Vagina (tissue), 2 donors: ENCODE results near the gene USP2. TPM values are rescaled to one million over a fixed set of nuclear protein-coding genes. Genes with fewer than 3 reads are reported as not detected.
A peak's percentile ranks its signal among the peaks of the same experiment; 100 is the strongest.

Source experiments
- DNase-seq, 2 donors: peaks; one replicate each; pipeline ENCODE4 v3.0.0-alpha.2; 2017; ENCODE audit errors: extremely low spot score in 2 of 2
- H3K27ac ChIP-seq: fragments of 200-600 bp; sonication (generic); one replicate; pipeline ENCODE4 v1.5.1; 2019
- H3K27me3 ChIP-seq: fragments of 200-600 bp; sonication (generic); one replicate; pipeline ENCODE4 v1.5.1; 2019
- H3K36me3 ChIP-seq, 2 donors: fragments of 200-600 bp; sonication (generic); one replicate each; pipeline ENCODE4 v1.5.1; 2017 to 2019
- H3K4me1 ChIP-seq: fragments of 200-600 bp; sonication (generic); one replicate; pipeline ENCODE4 v1.5.1; 2019
- H3K4me3 ChIP-seq, 2 donors: fragments of 200-600 bp; sonication (generic); 1 replicate in 1 of 2; 2 replicates in 1 of 2; pipeline ENCODE4 v1.5.1; 2016 to 2019
- H3K9me3 ChIP-seq: fragments of 200-600 bp; sonication (generic); one replicate; pipeline ENCODE4 v1.5.1; 2019
- CTCF ChIP-seq, 3 experiments: fragments of 450-650 bp in 2 of 3; fragments of 200-600 bp in 1 of 3; sonication (generic) in 1 of 3; IDR thresholded peaks; one replicate each; pipeline ENCODE4 v1.5.1; 2017 to 2019; ENCODE audit warnings: antibody characterized with exemption in 3 of 3, mild to moderate bottlenecking in 2 of 3, moderate library complexity in 2 of 3
- POLR2A ChIP-seq, 2 donors: fragments of 450-650 bp; IDR thresholded peaks; one replicate each; pipeline ENCODE4 v1.6.1; 2017; ENCODE audit warnings: antibody characterized with exemption in 2 of 2, mild to moderate bottlenecking in 2 of 2, moderate library complexity in 2 of 2
- POLR2AphosphoS5 ChIP-seq, 2 donors: sonication (generic); formaldehyde crosslinking; IDR thresholded peaks; one replicate each; pipeline ENCODE4 v1.9.0; 2017; ENCODE audit warnings: antibody characterized with exemption in 2 of 2, mild to moderate bottlenecking in 2 of 2, low read depth in 1 of 2; ENCODE audit not compliant: insufficient read depth in 1 of 2
- intact Hi-C: fragments of 100-400 bp; cut with DNase I; formaldehyde crosslinking; loops from one replicate; pipeline ENCODE4 v1.15.1; 2023
- total RNA-seq: library from RNA; depleted of rRNA; stranded (reverse); fragments of >200 nt; gene quantifications from one replicate; pipeline ENCODE4 v1.2.3, GENCODE V29; 2016

USP2 gene
- total RNA-seq, 1 donor from 2014 or later, result 2.5 TPM

- H3K27ac ChIP-seq, result no peak overlapping the region
- intact Hi-C loops, result no loop called here
- no peak overlapping the region for H3K4me3 ChIP-seq
- no peaks in the 10 kb centered on the region for H3K9me3 ChIP-seq
- TF ChIP-seq POLR2AphosphoS5 (IDR thresholded peaks at IDR 0.05; ENCODE audit: insufficient read depth in 1 of 2, low read depth in 1 of 2), result no peak
- DNase-seq, result no peak
- no peaks in the 10 kb centered on the region for H3K27me3 ChIP-seq
- H3K36me3 ChIP-seq, result no peaks in the 10 kb centered on the region
- peaks cover 41% of the 10 kb centered on the region for H3K4me1 ChIP-seq
Measured at GRCh38 chr11:119342362-119343130, 38.9 kb downstream of the USP2 start.

- no peaks in the 10 kb centered on the region for H3K27me3 ChIP-seq
- intact Hi-C loops, result no loop called here
- H3K4me1 ChIP-seq, result peaks cover 46% of the 10 kb centered on the region
- no peak for TF ChIP-seq POLR2AphosphoS5 (IDR thresholded peaks at IDR 0.05; ENCODE audit: insufficient read depth in 1 of 2, low read depth in 1 of 2)
- TF ChIP-seq CTCF (IDR thresholded peaks at IDR 0.05), result no peak
- TF ChIP-seq POLR2A (IDR thresholded peaks at IDR 0.05), result no peak
- no peak for DNase-seq
- H3K9me3 ChIP-seq, result no peaks in the 10 kb centered on the region
- H3K4me3 ChIP-seq, result no peak overlapping the region
- H3K27ac ChIP-seq, result no peak overlapping the region
- H3K36me3 ChIP-seq, result no peaks in the 10 kb centered on the region
Measured at GRCh38 chr11:119342023-119342300, 39.5 kb downstream of the USP2 start.

- Histone ChIP-seq H3K36me3 (no peaks in the 10 kb centered on the region), H3K4me1 (peaks cover 46% of the 10 kb centered on the region), H3K9me3 (no peaks in the 10 kb centered on the region), H3K27ac (peak overlapping the region; percentile 96), H3K4me3 (peak overlapping the region; percentile 57 to 85), H3K27me3 (no peaks in the 10 kb centered on the region)
- intact Hi-C loops, result no loop called here
- DNase-seq, result no peak
- TF ChIP-seq POLR2AphosphoS5 (IDR thresholded peaks at IDR 0.05; ENCODE audit: insufficient read depth in 1 of 2, low read depth in 1 of 2) (no peak), CTCF (IDR thresholded peaks at IDR 0.05) (no peak), POLR2A (IDR thresholded peaks at IDR 0.05) (no peak)
Measured at GRCh38 chr11:119341222-119342022, 40.1 kb downstream of the USP2 start.

- Histone ChIP-seq H3K9me3 (no peaks in the 10 kb centered on the region), H3K4me1 (peaks cover 49% of the 10 kb centered on the region), H3K27me3 (no peaks in the 10 kb centered on the region), H3K4me3 (peak within 1 kb of the TSS; percentile 57 to 85), H3K27ac (peak within 1 kb of the TSS; percentile 96), H3K36me3 (no peaks in the 10 kb centered on the region)
- TF ChIP-seq POLR2A (IDR thresholded peaks at IDR 0.05) (peak in 1 of 2 donors; percentile 10), CTCF (IDR thresholded peaks at IDR 0.05) (no peak), POLR2AphosphoS5 (IDR thresholded peaks at IDR 0.05; ENCODE audit: insufficient read depth in 1 of 2, low read depth in 1 of 2) (peak; percentile 57 to 65)
- no peak for DNase-seq
- intact Hi-C loops, result no loop called here
Measured at GRCh38 chr11:119340335-119341221, 40.9 kb downstream of the USP2 start, which contains the start of gene C1QTNF5. C1QTNF5 (minus strand) TSS chr11:119340883; CDS start chr11:119340397, 486 bp downstream.
